T-helper 1 cell treated with Interleukin-12 subunit alpha and Interleukin-12 subunit beta and Interleukin-4 antibody, amounts not matched to agents 30 ng/mL and 1 ng/mL, for 36 hours (primary cell): ENCODE results near the gene SAMD4A. TPM values are rescaled to one million over a fixed set of nuclear protein-coding genes. Genes with fewer than 3 reads are reported as not detected.
"Not testable (repeated sequence)": the region's sequence is repeated elsewhere in the genome, so short reads cannot be mapped to it uniquely, and the experiment has no call there.

Experiments
- intact Hi-C: fragments of 100-400 bp; cut with micrococcal nuclease; formaldehyde crosslinking; loops from one replicate; pipeline ENCODE4 v1.15.1; 2024
- total RNA-seq: library from RNA; stranded (reverse); gene quantifications from 2 replicates; pipeline ENCODE4 v1.2.3, GENCODE V29; 2022

SAMD4A gene
- total RNA-seq, 1 donor from 2014 or later: 0.56 TPM

DNA sequence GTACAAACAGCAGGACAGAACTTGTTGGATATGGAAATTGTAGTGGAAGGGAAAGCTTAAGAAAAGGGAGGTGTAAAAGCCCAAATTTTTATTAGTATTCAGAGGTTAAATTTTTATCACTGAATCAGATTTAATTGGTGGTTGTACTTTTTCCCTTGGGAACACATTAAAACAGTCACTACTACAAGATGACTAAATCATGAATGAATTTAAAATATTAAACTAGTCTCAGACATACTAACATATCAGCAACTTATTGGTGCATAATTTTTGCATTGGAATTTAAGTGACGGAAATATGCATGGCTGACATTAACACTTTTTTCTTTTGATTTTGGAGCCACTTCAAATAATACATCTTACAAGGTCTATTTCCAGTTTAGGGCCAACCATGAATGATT lies 27.6 kb downstream of the SAMD4A start:
- intact Hi-C loops: no loop called here

GRCh38 chr14:54597795-54598443 lies 31.0 kb downstream of the SAMD4A start:
- intact Hi-C loops: no loop called here

GRCh38 chr14:54599966-54600716 lies 33.2 kb downstream of the SAMD4A start:
- intact Hi-C loops: no loop called here

DNA sequence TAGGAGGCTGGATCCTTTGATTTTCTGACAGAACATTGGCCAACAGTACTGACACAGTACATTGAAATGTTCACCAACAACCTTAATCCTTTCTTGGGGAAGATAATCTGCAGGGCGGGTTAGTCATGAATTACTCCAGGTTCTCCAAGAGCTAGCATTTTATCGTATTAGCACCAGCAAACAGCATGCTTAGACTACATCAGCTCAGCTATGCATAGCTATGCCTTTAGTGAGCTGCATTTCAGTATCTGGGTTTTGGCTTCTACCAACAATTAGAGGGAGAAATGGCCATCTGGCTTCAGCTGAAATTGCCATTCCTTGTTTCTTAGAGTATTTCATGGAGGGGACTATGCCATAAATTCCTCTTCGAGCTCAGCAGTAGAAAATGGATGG lies 33.8 kb downstream of the SAMD4A start:
- intact Hi-C loops: no loop called here

- intact Hi-C loops: no loop called here
These were observed 36.4 kb downstream of the SAMD4A start for GRCh38 chr14:54603362-54603761.

DNA sequence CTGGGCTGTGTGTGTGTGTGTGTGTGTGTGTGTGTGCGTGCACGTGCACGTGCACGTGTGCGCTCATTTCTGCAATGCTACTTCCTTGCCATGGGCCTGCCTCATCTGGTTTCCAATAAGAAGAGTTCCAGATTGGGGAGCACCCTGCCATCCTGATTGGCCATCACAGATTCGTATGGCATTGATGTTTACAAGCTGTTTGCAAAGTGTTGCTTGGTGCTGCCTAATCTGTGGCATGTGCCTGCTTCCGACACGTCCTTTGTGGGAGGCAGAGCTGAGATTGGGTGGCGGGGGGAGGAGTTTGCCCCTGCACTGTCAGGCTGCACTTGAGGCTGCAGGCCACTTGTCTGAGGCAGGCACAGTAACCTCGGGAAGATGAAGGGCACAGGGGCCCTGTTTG lies 39.2 kb downstream of the SAMD4A start:
- intact Hi-C loops: no loop called here

DNA sequence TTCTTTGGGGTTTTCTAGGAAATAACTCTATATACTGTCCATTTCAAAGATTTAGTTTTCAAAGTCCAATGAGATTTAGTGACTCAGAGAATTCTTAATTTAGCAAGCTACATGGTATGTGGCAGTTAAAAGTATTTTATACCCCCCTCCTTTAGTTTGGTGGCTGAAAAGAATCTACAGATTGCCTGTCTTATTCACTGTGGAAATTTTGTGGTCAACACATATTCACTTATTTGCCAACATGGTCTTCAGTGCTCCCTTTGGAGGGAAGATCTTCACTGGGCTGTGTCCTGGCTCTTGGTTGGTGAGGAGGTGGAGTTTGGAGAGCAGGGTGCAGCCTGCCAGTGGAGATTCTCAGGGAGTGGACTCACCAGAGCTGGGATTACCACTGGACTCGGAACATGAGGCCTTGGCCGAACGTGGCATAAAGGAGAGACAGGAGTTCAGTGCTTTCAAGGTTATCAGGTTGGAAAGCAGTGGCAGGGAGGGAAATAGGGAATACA lies 39.8 kb downstream of the SAMD4A start:
- intact Hi-C loops: no loop called here

DNA sequence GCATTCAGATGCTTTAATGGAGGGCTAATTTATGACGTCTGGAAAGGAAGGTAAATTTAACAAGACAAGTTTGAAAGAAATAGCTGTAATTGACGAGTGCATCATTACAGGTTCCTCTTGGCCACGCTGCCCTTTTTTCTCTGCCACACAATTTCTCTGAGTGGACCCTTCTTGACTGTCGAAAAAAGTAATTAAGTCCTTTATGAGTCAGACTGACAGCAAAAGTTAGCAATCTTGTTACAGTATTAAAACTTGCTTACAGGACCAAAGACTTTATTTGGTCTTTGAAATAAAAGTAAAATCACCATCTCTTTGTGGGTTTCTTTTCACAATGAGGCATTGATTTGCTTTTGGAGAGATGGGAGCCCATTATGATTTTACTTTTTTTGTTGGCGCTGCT lies 42.6 kb downstream of the SAMD4A start:
- intact Hi-C loops: no loop called here

GRCh38 chr14:54610051-54610977 lies 43.4 kb downstream of the SAMD4A start:
- intact Hi-C loops: no loop called here

DNA sequence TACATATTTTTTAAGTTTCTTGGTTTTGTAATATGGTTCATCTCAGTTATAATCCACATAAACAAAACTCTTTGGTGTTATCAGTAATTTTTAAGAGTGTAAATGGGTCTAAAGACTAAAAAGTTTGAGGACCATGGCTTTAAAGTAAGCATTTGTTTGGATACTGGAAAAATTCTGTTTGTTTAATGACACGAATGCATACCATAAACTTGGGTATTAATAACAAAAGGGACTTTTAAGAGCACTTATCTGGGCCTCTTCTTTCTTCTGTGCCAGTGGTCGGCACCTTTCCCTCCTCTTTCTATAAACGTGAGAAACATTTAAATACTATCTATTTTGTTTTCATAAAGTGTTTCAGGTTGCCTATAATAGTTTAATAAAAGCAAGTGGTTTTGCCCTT lies 47.4 kb downstream of the SAMD4A start:
- intact Hi-C loops: no loop called here

- intact Hi-C loops: no loop called here
These were observed 50.5 kb downstream of the SAMD4A start for GRCh38 chr14:54617467-54617866.

- intact Hi-C loops: no loop called here
These were observed 54.8 kb downstream of the SAMD4A start for GRCh38 chr14:54621686-54622085.

DNA sequence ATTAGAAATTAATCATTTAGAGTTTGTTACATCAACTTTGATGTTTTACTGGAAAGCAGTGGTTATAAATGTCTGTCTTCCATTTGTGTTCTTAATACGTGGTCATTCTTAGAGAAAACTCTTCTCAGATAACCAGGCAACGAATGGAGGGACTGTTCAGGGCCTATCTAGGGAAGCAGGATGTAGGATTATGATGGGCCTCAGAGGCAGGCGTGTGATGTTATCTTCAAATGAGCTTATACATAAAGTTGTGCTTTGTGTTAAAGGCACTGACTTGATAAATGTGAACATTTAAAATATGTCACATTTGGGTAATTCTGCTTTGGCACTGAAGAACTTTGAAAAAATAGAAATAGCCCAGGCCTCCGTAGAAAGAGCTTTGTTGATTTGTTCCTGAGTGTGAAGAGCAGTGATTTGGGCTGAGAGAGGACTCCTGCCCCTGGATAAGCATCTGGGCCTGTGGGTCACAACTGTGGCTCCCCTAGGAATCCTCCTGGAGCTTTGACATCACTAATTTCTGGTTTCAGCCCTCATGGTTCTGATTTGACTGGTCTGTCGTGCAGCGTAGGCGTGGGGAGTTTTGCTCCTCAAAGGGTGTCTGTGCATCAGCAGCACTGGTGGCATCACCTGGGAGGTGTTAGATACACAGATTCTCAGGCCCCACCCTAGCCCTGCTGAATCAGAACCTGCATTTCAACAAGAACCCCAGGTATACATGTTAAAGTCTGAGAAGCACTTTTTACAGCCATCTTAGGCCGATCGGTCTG lies 55.4 kb downstream of the SAMD4A start:
- intact Hi-C loops: no loop called here

DNA sequence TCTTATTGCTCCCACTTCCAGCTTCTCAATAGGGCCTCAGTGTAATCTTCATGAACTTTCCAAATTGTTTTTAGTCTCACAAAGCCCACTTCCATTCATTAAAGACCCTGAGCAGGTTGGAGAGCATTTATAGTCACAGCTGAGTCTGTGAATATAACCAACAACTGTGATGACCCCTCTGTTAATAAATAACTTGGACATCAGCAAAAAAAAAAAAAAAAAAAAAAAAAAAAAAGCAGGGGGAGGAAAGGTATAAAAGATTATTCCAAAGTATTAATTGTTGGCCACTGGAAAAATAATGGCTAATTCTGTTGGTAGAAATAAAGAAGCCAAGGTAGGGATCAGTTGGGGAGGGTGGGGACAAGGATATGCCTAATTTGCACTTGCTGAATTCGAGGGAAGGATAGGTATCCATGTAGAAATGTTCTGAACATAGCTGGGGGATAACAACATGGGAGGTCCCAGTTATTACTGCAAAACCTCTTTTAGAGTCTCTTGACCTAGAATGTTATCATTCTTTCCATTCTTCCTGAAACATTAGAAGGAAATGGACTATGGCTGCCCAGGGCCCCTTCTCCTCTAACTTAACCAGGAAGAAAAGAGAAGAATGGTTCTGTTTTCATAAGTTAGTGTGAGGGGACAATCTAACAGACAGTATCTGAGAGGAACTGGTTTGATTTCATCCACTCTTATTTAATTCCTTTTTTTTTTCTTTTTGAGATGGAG lies 56.5 kb downstream of the SAMD4A start:
- intact Hi-C loops: no loop called here

DNA sequence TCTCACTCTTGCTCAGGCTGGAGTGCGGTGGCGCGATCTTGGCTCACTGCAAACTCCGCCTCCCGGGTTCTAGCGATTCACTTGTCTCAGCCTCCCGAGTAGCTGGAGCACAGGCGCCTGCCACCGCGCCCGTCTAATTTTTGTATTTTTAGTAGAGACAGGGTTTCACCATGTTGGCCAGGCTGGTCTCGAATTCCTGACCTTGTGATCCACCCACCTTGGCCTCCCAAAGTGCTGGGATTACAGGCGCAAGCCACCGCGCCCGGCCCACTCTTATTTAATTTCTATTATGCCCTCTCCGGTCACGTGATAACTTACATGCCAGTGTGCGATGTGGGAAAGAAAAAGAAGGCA lies 57.1 kb downstream of the SAMD4A start:
- intact Hi-C loops: not testable (repeated sequence)

DNA sequence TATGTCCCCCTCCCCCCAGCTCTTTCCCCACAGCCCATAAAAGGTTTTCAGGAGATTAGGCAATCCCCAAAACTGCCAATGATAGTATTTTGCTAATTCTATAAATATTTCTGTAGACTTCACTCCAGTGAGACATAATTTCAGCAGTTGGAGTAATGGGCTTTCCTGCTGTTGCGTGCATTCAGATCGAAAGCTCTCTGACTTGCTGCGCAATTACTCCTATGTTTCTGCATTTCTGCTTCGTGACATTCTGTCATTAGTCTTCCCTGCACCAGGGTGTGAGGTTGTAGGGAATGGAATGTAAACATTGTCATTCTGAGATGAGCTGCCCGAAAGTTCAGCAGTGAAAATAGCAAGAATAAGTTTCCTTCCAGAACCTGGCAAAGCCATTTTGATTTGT lies 58.2 kb downstream of the SAMD4A start:
- intact Hi-C loops: loop anchor here (5.0 kb wide), 2 partner anchors 113 to 277 kb away; partner anchors contain the start of gene GCH1

DNA sequence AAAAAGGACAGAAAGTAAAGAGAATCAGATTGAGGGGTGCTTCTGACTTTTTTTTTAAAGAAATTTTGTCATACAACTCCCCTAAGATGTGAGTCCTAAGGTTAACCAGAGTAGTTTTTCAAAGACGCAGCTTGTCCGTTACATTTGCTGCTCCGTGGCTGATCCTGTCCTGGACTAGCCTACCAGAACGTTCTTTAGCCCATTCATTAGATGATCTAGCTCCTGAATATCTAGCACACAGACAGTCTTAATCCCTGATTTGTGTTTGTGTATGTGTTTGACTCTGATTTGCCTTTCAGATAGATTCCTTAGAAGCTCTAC lies 60.3 kb downstream of the SAMD4A start:
- intact Hi-C loops: loop anchor here (1.0 to 5.0 kb wide), 6 partner anchors 63 to 275 kb away; partner anchors contain the start of genes CNIH1 and GCH1

GRCh38 chr14:54627540-54628363 lies 60.8 kb downstream of the SAMD4A start:
- intact Hi-C loops: loop anchor here (1.0 to 5.0 kb wide), 6 partner anchors 63 to 275 kb away; partner anchors contain the start of genes CNIH1 and GCH1

DNA sequence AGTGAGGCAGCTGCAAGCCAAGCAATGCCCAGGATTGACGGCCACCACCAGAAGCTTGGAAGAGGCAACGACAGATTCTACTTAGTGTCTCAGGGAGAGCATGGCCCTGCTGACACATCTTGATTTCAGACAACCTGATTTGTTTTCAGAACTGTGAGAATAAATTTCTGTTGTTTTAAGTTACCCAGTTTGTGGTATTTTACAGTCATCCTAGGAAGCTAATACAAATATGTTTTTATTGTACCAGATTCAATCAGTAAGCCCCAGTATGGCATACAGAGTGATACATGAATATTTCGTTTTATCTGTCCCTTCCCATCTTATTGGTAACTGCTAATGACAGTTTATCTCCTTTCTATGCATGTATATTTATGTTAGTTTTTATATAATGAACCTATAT lies 62.3 kb downstream of the SAMD4A start:
- intact Hi-C loops: loop anchor here (5.0 kb wide), 2 partner anchors 117 to 273 kb away; partner anchors contain the start of gene GCH1
